IMR-90 (cell line): ENCODE data around the gene DYSF. TPM values are rescaled to one million over a fixed set of nuclear protein-coding genes. Genes with fewer than 3 reads are reported as not detected.
A peak's percentile ranks its signal among the peaks of the same experiment; 100 is the strongest.

Experiments
- ATAC-seq: fragments of 200-7000 bp; cut with Tn5 transposase; 2 replicates; pipeline ENCODE4 v1.9.1; 2020; ENCODE audit warnings: low read depth, mild to moderate bottlenecking, moderate library complexity
- BruUV-seq: library from RNA; stranded (reverse); fragments of 400-500 nt; replicated peaks from 2 replicates; lab custom pipeline; 2021; lab: Mats Ljungman, UMichigan
- CTCF ChIA-PET: fragments of 300-600 bp; formaldehyde crosslinking; extraction: SDS; loops from one replicate; lab custom pipeline; 2021; ENCODE audit warnings: antibody characterized with exemption; lab: Yijun Ruan, JAX
- POLR2A ChIA-PET: fragments of 300-600 bp; sonication (Branson Sonifier 250); formaldehyde crosslinking; loops from one replicate; lab custom pipeline; 2022; ENCODE audit warnings: antibody characterized with exemption; ENCODE audit not compliant: unreplicated experiment; lab: Charles Lee
- DNase-seq: peaks from one replicate; pipeline ENCODE4 v3.0.0; 2013
- H2AFZ ChIP-seq: replicated peaks from 2 replicates; pipeline ENCODE3; 2013; ENCODE audit warnings: low read length, mild to moderate bottlenecking; ENCODE audit not compliant: poor library complexity
- H2AK5ac ChIP-seq: 2 replicates; pipeline ENCODE4 v1.6.1; 2013; ENCODE audit warnings: low read depth, low read length, inconsistent platforms
- H2AK9ac ChIP-seq: replicated peaks from 2 replicates; pipeline ENCODE3; 2013; ENCODE audit warnings: mild to moderate bottlenecking, low read depth, low read length, moderate library complexity; ENCODE audit not compliant: poor library complexity
- H2BK120ac ChIP-seq: 2 replicates; pipeline ENCODE4 v1.6.1; 2013; ENCODE audit warnings: low read depth, low read length, inconsistent platforms
- H2BK15ac ChIP-seq: 3 replicates; pipeline ENCODE4 v1.6.1; 2013; ENCODE audit warnings: low read depth, low read length, inconsistent platforms
- H2BK20ac ChIP-seq: 2 replicates; pipeline ENCODE4 v1.6.1; 2013; ENCODE audit warnings: low read depth, mild to moderate bottlenecking, inconsistent platforms, low read length, moderate library complexity
- H2BK5ac ChIP-seq: 2 replicates; pipeline ENCODE4 v1.6.1; 2013; ENCODE audit warnings: mild to moderate bottlenecking, low read depth, low read length, inconsistent platforms; ENCODE audit not compliant: poor library complexity, severe bottlenecking
- H3K14ac ChIP-seq: replicated peaks from 2 replicates; pipeline ENCODE4 v1.6.1; 2013; ENCODE audit warnings: low read depth, low read length, inconsistent platforms
- H3K18ac ChIP-seq: 2 replicates; pipeline ENCODE4 v1.6.1; 2013; ENCODE audit warnings: low read depth, low read length, control low read depth
- H3K23ac ChIP-seq: 2 replicates; pipeline ENCODE4 v1.6.1; 2013; ENCODE audit warnings: low read depth, low read length, inconsistent platforms
- H3K27ac ChIP-seq: 2 replicates; pipeline ENCODE4 v1.5.1; 2013; ENCODE audit warnings: mild to moderate bottlenecking, control low read depth, low read length; ENCODE audit not compliant: insufficient read depth
- H3K27me3 ChIP-seq: 2 replicates; pipeline ENCODE4 v1.6.1; 2013; ENCODE audit warnings: low read length; ENCODE audit not compliant: control insufficient read depth, insufficient read depth
- H3K36me3 ChIP-seq: 2 replicates; pipeline ENCODE4 v1.6.1; 2013; ENCODE audit warnings: low read length, mixed read lengths; ENCODE audit not compliant: control insufficient read depth, insufficient read depth
- H3K4ac ChIP-seq: 2 replicates; pipeline ENCODE4 v1.6.1; 2013; ENCODE audit warnings: low read depth, low read length, inconsistent platforms
- H3K4me1 ChIP-seq: 2 replicates; pipeline ENCODE4 v1.6.1; 2013; ENCODE audit warnings: low read length, mixed read lengths; ENCODE audit not compliant: control insufficient read depth, insufficient read depth
- H3K4me2 ChIP-seq: 2 replicates; pipeline ENCODE4 v1.6.1; 2013; ENCODE audit warnings: low read depth, mild to moderate bottlenecking, control low read depth, low read length, moderate library complexity
- H3K4me3 ChIP-seq: 2 replicates; pipeline ENCODE4 v1.5.1; 2013; ENCODE audit warnings: low read depth, mild to moderate bottlenecking, control low read depth, low read length, moderate library complexity; ENCODE audit not compliant: insufficient read depth
- H3K56ac ChIP-seq: 2 replicates; pipeline ENCODE4 v1.6.1; 2013; ENCODE audit warnings: low read length, inconsistent platforms; ENCODE audit not compliant: insufficient read depth; ENCODE audit errors: extremely low read depth
- H3K79me1 ChIP-seq, 2 experiments: 2 replicates each; pipeline ENCODE4 v1.6.1; 2013; ENCODE audit warnings: low read length in 2 of 2, inconsistent platforms in 1 of 2, low read depth in 1 of 2
- H3K9ac ChIP-seq: 2 replicates; pipeline ENCODE4 v1.6.1; 2013; ENCODE audit warnings: low read depth, low read length, control low read depth
- H3K9me1 ChIP-seq: 2 replicates; pipeline ENCODE4 v1.6.1; 2013; ENCODE audit warnings: low read length, inconsistent platforms; ENCODE audit not compliant: insufficient read depth
- H3K9me3 ChIP-seq: 2 replicates; pipeline ENCODE4 v1.6.1; 2013; ENCODE audit warnings: low read length; ENCODE audit not compliant: control insufficient read depth, insufficient read depth
- H4K20me1 ChIP-seq: 2 replicates; pipeline ENCODE4 v1.6.1; 2013; ENCODE audit warnings: low read length, inconsistent platforms; ENCODE audit not compliant: insufficient read depth
- H4K5ac ChIP-seq: 2 replicates; pipeline ENCODE4 v1.6.1; 2013; ENCODE audit warnings: mild to moderate bottlenecking, low read depth, low read length, control low read depth
- H4K8ac ChIP-seq, 2 experiments: 2 replicates each; pipeline ENCODE4 v1.6.1; 2013; ENCODE audit warnings: low read depth in 2 of 2, low read length in 2 of 2, control low read depth in 1 of 2, inconsistent platforms in 1 of 2
- H4K91ac ChIP-seq: 2 replicates; pipeline ENCODE4 v1.6.1; 2013; ENCODE audit warnings: low read depth, low read length, inconsistent platforms; ENCODE audit not compliant: insufficient read depth
- BHLHE40 ChIP-seq: fragments of 150-350 bp; IDR thresholded peaks from 2 replicates; pipeline ENCODE4 v1.6.1; 2016; ENCODE audit warnings: mild to moderate bottlenecking, low read depth, low read length
- CEBPB ChIP-seq: IDR thresholded peaks from 2 replicates; pipeline ENCODE4 v1.6.1; 2012; ENCODE audit warnings: low read depth, low read length, improper control_type of control experiment
- WGBS, 2 experiments: methylation state at CpG; one replicate each; pipeline versions ENCODE4 v1.1.5 to v1.1.7; 2013; ENCODE audit warnings: missing lambda C conversion rate in 2 of 2; ENCODE audit not compliant: insufficient read length in 1 of 2; ENCODE audit errors: extremely low coverage in 2 of 2; 5-methylcytosine and 5-hydroxymethylcytosine counted together
- dilution Hi-C: fragments of 300-500 bp; cut with HindIII; formaldehyde crosslinking; loops from one replicate; pipeline ENCODE4 v1.14.3; 2018; ENCODE audit warnings: low sequenced_read_pairs; ENCODE audit not compliant: unreplicated experiment
- in situ Hi-C: fragments of 300-500 bp; cut with MboI; formaldehyde crosslinking; loops from 3 replicates; pipeline ENCODE4 v1.14.3; 2019; ENCODE audit warnings: low sequenced_read_pairs, inconsistent platforms, mixed read lengths
- intact Hi-C: fragments of 100-400 bp; cut with micrococcal nuclease; formaldehyde crosslinking; loops from 2 replicates; pipeline ENCODE4 v1.10.0; 2022
- polyA plus RNA-seq, 3 experiments: library from polyadenylated mRNA; depleted of rRNA; stranded (reverse); fragments of >200 nt; gene quantifications; 2 replicates each; pipeline ENCODE4 v1.2.3, GENCODE V29; 2012; ENCODE audit warnings: low replicate concordance in 1 of 3
- total RNA-seq: library from RNA; depleted of rRNA; stranded (reverse); fragments of >200 nt; gene quantifications from 2 replicates; pipeline ENCODE4 v1.2.3, GENCODE V29; 2012
- TF ChIP-seq, protein P1 (sequence below): fragments of 150-350 bp; IDR thresholded peaks from 2 replicates; pipeline ENCODE4 v1.6.1; 2016; ENCODE audit warnings: low read depth, mild to moderate bottlenecking, low read length, moderate library complexity, borderline replicate concordance

Gene DYSF
- total and polyA plus RNA-seq, 2 of the 4 experiments (the other 2 are of a cell fraction): 0.09 to 0.18 TPM

DNA sequence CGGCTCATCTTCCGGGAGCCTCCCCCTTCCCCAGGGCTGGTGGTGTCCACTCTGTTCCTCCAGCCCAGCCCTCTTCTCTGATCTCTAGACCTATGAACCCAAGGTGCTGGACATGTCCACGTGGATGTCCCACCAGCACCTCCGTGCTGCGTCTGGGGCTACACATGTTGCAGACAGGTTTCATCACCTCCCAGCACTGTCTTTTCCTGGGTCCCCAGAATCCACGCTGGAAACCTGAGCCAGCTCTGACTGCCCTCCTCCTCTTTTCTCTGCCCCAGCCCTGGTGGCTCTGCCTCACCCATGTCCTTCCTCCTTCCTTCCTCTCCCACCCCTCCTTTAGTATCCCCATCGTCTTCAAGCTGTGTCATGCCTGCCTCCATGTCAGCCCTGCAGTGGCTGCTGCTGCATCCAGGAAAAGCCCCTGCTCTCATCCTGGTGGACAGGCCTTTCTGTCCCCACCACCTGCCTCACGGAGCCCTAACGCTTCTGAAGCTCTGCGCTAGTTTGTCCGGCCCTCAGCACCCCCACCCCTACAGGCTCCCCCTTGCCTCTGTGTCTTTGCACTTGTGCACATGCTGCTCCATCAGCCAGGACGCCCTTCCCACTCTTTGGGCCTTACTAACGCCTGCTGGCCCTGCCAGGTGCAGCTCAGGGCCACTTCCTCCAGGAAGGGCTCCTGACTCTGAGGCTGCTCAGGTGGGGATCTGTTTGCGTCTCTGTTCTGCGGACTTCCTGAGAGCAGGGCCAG is 105.9 kb downstream of the DYSF start:
- Histone ChIP-seq H2AK9ac (no peak overlapping the region), H2BK120ac (no peak overlapping the region), H4K91ac (no peak overlapping the region), H3K79me1 (no peaks in the 10 kb centered on the region), H4K5ac (no peak overlapping the region), H3K27me3 (peaks cover 54% of the 10 kb centered on the region), H3K27ac (no peak overlapping the region), H2BK20ac (no peak overlapping the region), H3K9ac (no peak overlapping the region), H2BK5ac (no peak overlapping the region), H3K36me3 (no peaks in the 10 kb centered on the region), H2AK5ac (no peak overlapping the region), H3K14ac (no peak overlapping the region), H3K9me3 (no peaks in the 10 kb centered on the region), H3K9me1 (no peaks in the 10 kb centered on the region), H3K4me2 (no peak overlapping the region), H4K20me1 (no peaks in the 10 kb centered on the region), H2AFZ (peak overlapping the region; percentile 14), H3K4ac (no peak overlapping the region), H3K4me3 (no peak overlapping the region), H3K56ac (no peak overlapping the region), H3K4me1 (no peaks in the 10 kb centered on the region), H3K23ac (no peak overlapping the region), H3K18ac (no peak overlapping the region), H4K8ac (no peak overlapping the region), H2BK15ac (no peak overlapping the region)
- dilution Hi-C loops: no loop called here
- no TSS peak for BruUV-seq
- DNase-seq (no peak), ATAC-seq (no peak)
- POLR2A ChIA-PET: interaction anchor here (0.6 kb wide), 1 partner anchor 13 kb away, joined by 5 read pairs; no protein-coding TSS in a partner anchor
- TF ChIP-seq BHLHE40 (no peak), CEBPB (no peak)
- TF ChIP-seq, protein P1, sequence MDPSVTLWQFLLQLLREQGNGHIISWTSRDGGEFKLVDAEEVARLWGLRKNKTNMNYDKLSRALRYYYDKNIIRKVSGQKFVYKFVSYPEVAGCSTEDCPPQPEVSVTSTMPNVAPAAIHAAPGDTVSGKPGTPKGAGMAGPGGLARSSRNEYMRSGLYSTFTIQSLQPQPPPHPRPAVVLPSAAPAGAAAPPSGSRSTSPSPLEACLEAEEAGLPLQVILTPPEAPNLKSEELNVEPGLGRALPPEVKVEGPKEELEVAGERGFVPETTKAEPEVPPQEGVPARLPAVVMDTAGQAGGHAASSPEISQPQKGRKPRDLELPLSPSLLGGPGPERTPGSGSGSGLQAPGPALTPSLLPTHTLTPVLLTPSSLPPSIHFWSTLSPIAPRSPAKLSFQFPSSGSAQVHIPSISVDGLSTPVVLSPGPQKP: no peak
- CTCF ChIA-PET: no interaction called here
- WGBS, 2 experiments: 66% methylated on average over 11 of the region's 15 CpGs; no CpG with 5 or more reads in 1 of the 2 experiments
- intact Hi-C loops: no loop called here
- in situ Hi-C loops: no loop called here
